GM12864 (cell line): Measurements from ENCODE around the gene GNB1L.

Source experiments
- DNase-seq: peaks from one replicate; pipeline ENCODE4 v3.0.0-alpha.2; 2011; ENCODE audit warnings: low read depth
- H3K4me3 ChIP-seq: 2 replicates; pipeline ENCODE4 v1.5.1; 2011; ENCODE audit warnings: mild to moderate bottlenecking, low read depth, low read length, control low read depth
- CTCF ChIP-seq: IDR thresholded peaks from 2 replicates; pipeline ENCODE4 v1.5.1; 2011; ENCODE audit warnings: low read depth, mild to moderate bottlenecking, moderate library complexity, low read length, control low read depth, inconsistent platforms; ENCODE audit errors: missing control alignments

Gene GNB1L

DNA sequence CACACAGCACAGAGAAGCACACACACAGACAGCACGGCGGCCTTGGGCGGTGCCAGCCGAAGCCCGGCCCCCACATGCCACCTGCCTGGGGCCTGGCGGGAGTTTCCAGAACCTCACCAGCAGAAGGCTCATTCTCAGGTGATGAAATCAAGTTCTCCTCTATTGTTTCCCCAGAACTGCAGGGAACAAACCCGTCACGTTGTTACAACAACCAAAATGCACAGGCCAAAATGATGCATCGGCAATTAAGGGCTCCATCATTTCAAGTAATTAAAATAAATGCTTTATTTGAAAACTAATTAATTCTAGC is 30.8 kb downstream of the GNB1L start:
- DNase-seq, result no peak
- no peak overlapping the region for H3K4me3 ChIP-seq
- no peak for TF ChIP-seq CTCF

- H3K4me3 ChIP-seq, result no peak overlapping the region
- TF ChIP-seq CTCF, result no peak
- DNase-seq, result no peak
Observed at GRCh38 chr22:19823191-19823901, 31.3 kb downstream of the GNB1L start.

GRCh38 chr22:19822301-19823117 is 32.2 kb downstream of the GNB1L start:
- no peak for TF ChIP-seq CTCF
- no peak overlapping the region for H3K4me3 ChIP-seq

GRCh38 chr22:19821523-19822300 is 33.0 kb downstream of the GNB1L start:
- no peak for DNase-seq
- no peak for TF ChIP-seq CTCF
- no peak overlapping the region for H3K4me3 ChIP-seq

More at GRCh38 chr22:19822301-19823117, 32.2 kb downstream of the GNB1L start:
- no peak for DNase-seq

DNA sequence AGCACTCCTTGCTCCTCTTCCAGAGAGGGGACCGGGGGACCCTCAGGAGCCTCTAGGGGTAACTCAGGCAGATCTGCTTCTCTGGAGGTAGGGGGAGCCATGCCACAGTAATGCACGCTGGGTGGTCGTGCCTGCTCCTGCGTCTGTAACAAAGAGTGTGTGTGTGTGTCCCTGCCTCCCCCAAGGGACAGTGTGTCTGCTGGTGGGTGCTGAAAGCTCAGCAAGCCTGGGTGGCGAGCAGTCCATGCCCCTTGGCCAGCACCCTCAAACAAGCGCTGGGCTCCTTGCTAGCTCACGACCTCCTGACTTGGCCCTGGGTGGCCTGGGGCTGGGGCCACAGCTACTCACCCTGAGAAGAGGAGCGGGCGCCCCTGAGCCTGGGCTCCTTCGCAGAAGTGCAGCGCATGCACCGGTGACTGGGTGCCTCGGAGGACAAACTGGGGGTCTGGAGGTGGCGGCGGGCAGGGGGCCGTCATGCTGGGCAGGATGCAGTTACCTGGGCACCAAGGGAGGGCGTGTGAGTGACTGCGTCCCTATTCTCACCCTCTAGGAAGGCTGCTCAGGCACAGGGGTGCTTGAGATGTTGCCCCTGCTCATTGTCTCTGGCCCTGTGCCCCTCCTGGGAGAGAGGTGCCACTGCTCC is 33.7 kb downstream of the GNB1L start:
- no peak for TF ChIP-seq CTCF
- DNase-seq, result no peak
- no peak overlapping the region for H3K4me3 ChIP-seq

DNA sequence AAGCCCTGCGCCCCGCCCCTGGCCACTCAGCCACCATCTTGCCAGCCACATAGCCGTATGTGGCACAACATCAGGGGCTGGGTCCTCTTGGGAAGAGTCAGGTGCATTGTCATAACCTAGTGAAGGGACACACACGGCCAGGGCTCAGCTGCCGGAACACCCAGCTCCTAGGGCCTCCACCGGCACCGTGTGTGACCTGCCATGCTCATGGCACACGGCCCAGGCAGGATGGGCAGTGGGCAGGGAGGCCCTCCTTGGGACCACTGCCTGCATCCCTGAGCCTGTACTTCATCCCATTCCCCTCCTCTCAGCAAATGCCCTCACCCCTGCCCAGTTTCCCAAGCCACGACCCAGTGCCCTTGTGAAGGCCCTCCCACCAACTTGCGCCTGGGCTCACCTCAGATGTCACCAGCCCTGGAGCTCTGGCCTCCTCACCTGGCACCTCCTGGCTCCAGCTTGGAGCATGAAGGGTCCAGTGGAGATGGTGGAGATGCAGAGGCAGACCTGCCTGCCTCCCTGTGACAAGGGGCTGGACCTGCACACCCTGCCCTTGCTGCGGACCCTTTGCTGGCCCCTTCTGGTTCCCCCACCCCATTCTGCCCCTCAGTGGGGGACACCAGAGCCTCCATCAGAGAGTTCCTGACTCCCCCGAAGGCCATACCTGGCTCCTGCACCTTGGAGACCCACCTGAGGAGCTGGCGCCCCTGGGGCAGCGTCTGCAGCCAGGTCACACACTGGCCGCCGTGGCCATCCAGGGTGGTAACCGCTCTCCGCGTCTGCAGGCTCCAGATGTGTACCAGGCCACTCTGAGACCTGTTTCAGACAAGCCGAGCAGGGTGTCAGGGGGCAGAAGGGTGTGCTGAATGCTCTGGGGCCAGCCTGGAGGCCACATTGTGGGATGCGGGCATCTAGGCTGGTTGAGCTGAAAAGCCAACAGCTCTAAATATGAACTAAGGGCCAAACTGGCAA is 34.5 kb downstream of the GNB1L start:
- TF ChIP-seq CTCF, result no peak
- no peak overlapping the region for H3K4me3 ChIP-seq
- no peak for DNase-seq
